ENCODE results near the gene PLPPR3. TPM values are rescaled to one million over a fixed set of nuclear protein-coding genes. Genes with fewer than 3 reads are reported as not detected.

PLPPR3 gene
- total RNA-seq, 1 donor from 2014 or later, result not detected

DNA sequence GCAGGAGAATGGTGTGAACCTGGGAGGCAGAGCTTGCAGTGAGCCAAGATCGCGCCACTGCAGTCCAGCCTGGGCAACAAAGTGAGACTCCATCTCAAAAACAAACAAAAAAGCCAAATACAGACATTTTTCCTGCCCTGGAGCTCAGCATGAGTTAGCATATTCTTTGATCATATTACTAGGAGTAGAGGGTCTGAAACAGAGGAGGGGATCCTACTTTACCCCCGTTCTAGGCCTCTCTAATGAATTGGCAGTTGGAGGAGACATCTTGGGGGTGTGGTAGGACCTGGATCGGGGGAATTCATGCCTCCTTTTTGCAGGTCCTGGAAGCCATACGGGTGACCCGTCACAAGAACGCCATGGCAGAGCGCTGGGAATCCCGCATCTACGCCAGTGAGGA is 58.6 kb downstream of the PLPPR3 start:
- TF ChIP-seq, protein P1, sequence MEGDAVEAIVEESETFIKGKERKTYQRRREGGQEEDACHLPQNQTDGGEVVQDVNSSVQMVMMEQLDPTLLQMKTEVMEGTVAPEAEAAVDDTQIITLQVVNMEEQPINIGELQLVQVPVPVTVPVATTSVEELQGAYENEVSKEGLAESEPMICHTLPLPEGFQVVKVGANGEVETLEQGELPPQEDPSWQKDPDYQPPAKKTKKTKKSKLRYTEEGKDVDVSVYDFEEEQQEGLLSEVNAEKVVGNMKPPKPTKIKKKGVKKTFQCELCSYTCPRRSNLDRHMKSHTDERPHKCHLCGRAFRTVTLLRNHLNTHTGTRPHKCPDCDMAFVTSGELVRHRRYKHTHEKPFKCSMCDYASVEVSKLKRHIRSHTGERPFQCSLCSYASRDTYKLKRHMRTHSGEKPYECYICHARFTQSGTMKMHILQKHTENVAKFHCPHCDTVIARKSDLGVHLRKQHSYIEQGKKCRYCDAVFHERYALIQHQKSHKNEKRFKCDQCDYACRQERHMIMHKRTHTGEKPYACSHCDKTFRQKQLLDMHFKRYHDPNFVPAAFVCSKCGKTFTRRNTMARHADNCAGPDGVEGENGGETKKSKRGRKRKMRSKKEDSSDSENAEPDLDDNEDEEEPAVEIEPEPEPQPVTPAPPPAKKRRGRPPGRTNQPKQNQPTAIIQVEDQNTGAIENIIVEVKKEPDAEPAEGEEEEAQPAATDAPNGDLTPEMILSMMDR (IDR thresholded peaks at IDR 0.05; ENCODE audit: insufficient read depth, low read length, severe bottlenecking), result no peak
- Histone ChIP-seq H3K4me3 (ENCODE audit: low read depth, low read length) (no peak overlapping the region), H3K36me3 (ENCODE audit: control insufficient read depth, insufficient read depth, low read length) (peaks cover 26% of the 10 kb centered on the region), H3K27me3 (ENCODE audit: control insufficient read depth, insufficient read depth, low read length) (no peaks in the 10 kb centered on the region)
- FAIRE-seq, result no peak
- no peak for DNase-seq (ENCODE audit: low read depth)

Other genes with a start within 250 kb of the PLPPR3 start
- 349 and 369 TPM in 2 replicates for gene BSG, start 249.4 kb downstream of the PLPPR3 start, total RNA-seq
- gene HCN2, start 232.1 kb downstream of the PLPPR3 start, total RNA-seq, result under 0.01 and 0.51 TPM in 2 replicates
- gene POLRMT, start 188.4 kb downstream of the PLPPR3 start, total RNA-seq, result 27.5 and 29.0 TPM in 2 replicates
- gene FGF22, start 182.1 kb downstream of the PLPPR3 start, total RNA-seq, result not detected in 2 replicates
- 28.3 and 42.6 TPM in 2 replicates for gene RNF126, start 158.7 kb downstream of the PLPPR3 start, total RNA-seq
- 80.6 and 143 TPM in 2 replicates for gene FSTL3, start 145.6 kb downstream of the PLPPR3 start, total RNA-seq
- not detected in 2 replicates for gene PRSS57, start 126.5 kb downstream of the PLPPR3 start, total RNA-seq
- gene PALM, start 113.0 kb downstream of the PLPPR3 start, total RNA-seq, result under 0.01 and 0.26 TPM in 2 replicates
- gene MISP, start 70.8 kb downstream of the PLPPR3 start, total RNA-seq, result 105 and 138 TPM in 2 replicates
- 99.0 TPM in 2 replicates for gene PTBP1, start 24.5 kb downstream of the PLPPR3 start, total RNA-seq
- gene AZU1, start 5.9 kb upstream of the PLPPR3 start, total RNA-seq, result not detected in 2 replicates
- not detected in 2 replicates for gene PRTN3, start 19.0 kb upstream of the PLPPR3 start, total RNA-seq
- gene ELANE, start 30.3 kb upstream of the PLPPR3 start, total RNA-seq, result not detected in 2 replicates
- gene CFD, start 37.7 kb upstream of the PLPPR3 start, total RNA-seq, result 1.2 and 4.2 TPM in 2 replicates
- 9.2 and 12.1 TPM in 2 replicates for gene MED16, start 71.2 kb upstream of the PLPPR3 start, total RNA-seq
- gene RNU6-9, start 71.5 kb upstream of the PLPPR3 start, total RNA-seq, result not detected in 2 replicates
- gene R3HDM4, start 91.3 kb upstream of the PLPPR3 start, total RNA-seq, result 35.8 and 46.1 TPM in 2 replicates
- gene KISS1R, start 95.4 kb upstream of the PLPPR3 start, total RNA-seq, result 0.13 TPM in 1 of 2 replicates, not detected in the other
- gene ARID3A, start 104.1 kb upstream of the PLPPR3 start, total RNA-seq, result 15.8 and 16.0 TPM in 2 replicates
- 36.3 and 68.2 TPM in 2 replicates for gene WDR18, start 162.4 kb upstream of the PLPPR3 start, total RNA-seq
- gene GRIN3B, start 178.5 kb upstream of the PLPPR3 start, total RNA-seq, result 0.26 and 0.38 TPM in 2 replicates
- gene TMEM259, start 199.2 kb upstream of the PLPPR3 start, total RNA-seq, result 54.8 and 65.9 TPM in 2 replicates
- not detected in 2 replicates for gene RNU6-2, start 199.6 kb upstream of the PLPPR3 start, total RNA-seq
- 96.9 and 189 TPM in 2 replicates for gene CNN2, start 204.7 kb upstream of the PLPPR3 start, total RNA-seq
- gene ABCA7, start 218.2 kb upstream of the PLPPR3 start, total RNA-seq, result 6.8 and 13.8 TPM in 2 replicates
- 9.0 and 11.8 TPM in 2 replicates for gene ARHGAP45, start 245.2 kb upstream of the PLPPR3 start, total RNA-seq

Measured in bronchial epithelial cell (primary cell).